IPS-20b (cell line): Measurements from ENCODE around the gene ALG10.
"Not testable (repeated sequence)": the region's sequence is repeated elsewhere in the genome, so short reads cannot be mapped to it uniquely, and the experiment has no call there.

ENCODE experiments used
- H3K27ac ChIP-seq: one replicate; pipeline ENCODE4 v1.5.1; 2013; ENCODE audit warnings: low read length
- H3K27me3 ChIP-seq: 2 replicates; pipeline ENCODE4 v1.6.1; 2013; ENCODE audit warnings: mild to moderate bottlenecking, low read length, inconsistent platforms; ENCODE audit not compliant: insufficient read depth
- H3K36me3 ChIP-seq: 2 replicates; pipeline ENCODE4 v1.6.1; 2013; ENCODE audit warnings: low read depth, mild to moderate bottlenecking, inconsistent platforms, low read length, moderate library complexity; ENCODE audit not compliant: insufficient read depth
- H3K4me1 ChIP-seq: 2 replicates; pipeline ENCODE4 v1.6.1; 2013; ENCODE audit warnings: mild to moderate bottlenecking, control low read depth, inconsistent platforms, low read length, moderate library complexity; ENCODE audit not compliant: insufficient read depth
- H3K4me3 ChIP-seq: 2 replicates; pipeline ENCODE4 v1.5.1; 2013; ENCODE audit warnings: mild to moderate bottlenecking, low read length, inconsistent platforms
- H3K9ac ChIP-seq: 2 replicates; pipeline ENCODE4 v1.6.1; 2013; ENCODE audit warnings: low read depth, mild to moderate bottlenecking, inconsistent platforms, low read length, moderate library complexity
- H3K9me3 ChIP-seq: 2 replicates; pipeline ENCODE4 v1.6.1; 2013; ENCODE audit warnings: mild to moderate bottlenecking, low read depth, low read length, inconsistent platforms; ENCODE audit not compliant: insufficient read depth

Gene ALG10

GRCh38 chr12:34033628-34034296, 11.5 kb downstream of the ALG10 start:
- Histone ChIP-seq H3K9me3 (peaks cover 27% of the 10 kb centered on the region), H3K27ac (no peak overlapping the region), H3K27me3 (no peaks in the 10 kb centered on the region), H3K9ac (no peak overlapping the region), H3K4me3 (no peak overlapping the region), H3K36me3 (no peaks in the 10 kb centered on the region), H3K4me1 (no peaks in the 10 kb centered on the region)

DNA sequence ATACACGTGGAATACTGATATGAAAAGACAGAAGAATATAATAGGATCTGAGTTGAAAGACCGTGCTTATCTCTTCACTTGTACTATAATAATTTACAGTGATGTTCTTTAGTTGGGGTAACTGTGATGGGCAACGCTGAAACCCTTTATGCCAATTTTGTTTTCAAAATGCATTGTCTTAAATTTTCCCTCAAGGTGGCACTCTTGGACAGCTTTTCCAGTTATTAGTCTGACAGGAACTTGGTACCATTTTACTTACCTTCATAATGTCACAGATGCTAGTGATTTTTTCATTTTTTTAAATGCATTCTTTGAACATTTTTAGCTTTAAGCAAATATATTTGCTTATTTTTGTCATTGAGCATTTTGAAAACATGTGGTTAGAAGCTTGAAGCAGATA, 16.1 kb downstream of the ALG10 start:
- not testable (repeated sequence) for H3K4me3 ChIP-seq, H3K9ac ChIP-seq, H3K36me3 ChIP-seq, H3K27me3 ChIP-seq, H3K4me1 ChIP-seq, H3K27ac ChIP-seq
- peaks cover 44% of the 10 kb centered on the region for H3K9me3 ChIP-seq

GRCh38 chr12:34046570-34046969, 24.3 kb downstream of the ALG10 start:
- peaks cover 86% of the 10 kb centered on the region for H3K9me3 ChIP-seq
- no peaks in the 10 kb centered on the region for H3K36me3 ChIP-seq
- no peaks in the 10 kb centered on the region for H3K27me3 ChIP-seq
- no peak overlapping the region for H3K9ac ChIP-seq
- no peaks in the 10 kb centered on the region for H3K4me1 ChIP-seq
- no peak overlapping the region; the same call in 1 of the 2 replicates for H3K4me3 ChIP-seq
- no peak overlapping the region for H3K27ac ChIP-seq

DNA sequence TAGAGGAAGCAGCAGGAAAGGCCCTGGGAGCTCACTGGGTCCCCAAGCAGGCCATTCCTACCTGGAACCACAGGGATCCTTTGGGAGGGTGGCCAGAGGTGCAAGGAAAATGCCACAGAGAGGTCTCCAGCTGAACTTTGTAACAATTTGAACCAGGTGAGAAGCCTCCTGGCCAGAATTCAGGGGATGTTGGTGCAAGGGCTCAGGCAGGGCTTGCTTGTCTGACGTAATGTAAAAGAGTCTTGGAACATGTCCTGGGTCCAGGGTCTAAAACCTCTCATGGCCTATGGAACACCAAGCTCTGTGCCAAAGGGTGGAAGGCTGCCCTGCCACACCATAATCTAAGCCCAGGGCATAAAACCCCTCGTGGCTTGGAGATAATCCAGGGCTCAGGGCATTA, 25.6 kb downstream of the ALG10 start:
- not testable (repeated sequence) for H3K4me3 ChIP-seq, H3K27me3 ChIP-seq, H3K36me3 ChIP-seq, H3K27ac ChIP-seq, H3K4me1 ChIP-seq, H3K9ac ChIP-seq
- peaks cover 95% of the 10 kb centered on the region for H3K9me3 ChIP-seq

- no peak overlapping the region for H3K27ac ChIP-seq
- no peaks in the 10 kb centered on the region for H3K4me1 ChIP-seq
- H3K9ac ChIP-seq = no peak overlapping the region
- no peak overlapping the region for H3K4me3 ChIP-seq
- H3K36me3 ChIP-seq = no peaks in the 10 kb centered on the region
- no peaks in the 10 kb centered on the region for H3K27me3 ChIP-seq
- peaks cover 97% of the 10 kb centered on the region for H3K9me3 ChIP-seq
Measured at GRCh38 chr12:34048714-34049113, 26.4 kb downstream of the ALG10 start.

GRCh38 chr12:34051486-34051885, 29.2 kb downstream of the ALG10 start:
- peaks cover 97% of the 10 kb centered on the region for H3K9me3 ChIP-seq
- H3K4me3 ChIP-seq = no peak overlapping the region
- no peak overlapping the region for H3K27ac ChIP-seq
- no peaks in the 10 kb centered on the region for H3K27me3 ChIP-seq
- no peak overlapping the region for H3K9ac ChIP-seq
- H3K36me3 ChIP-seq = no peaks in the 10 kb centered on the region
- H3K4me1 ChIP-seq = no peaks in the 10 kb centered on the region

GRCh38 chr12:34054938-34055337, 32.6 kb downstream of the ALG10 start:
- Histone ChIP-seq H3K4me1 (no peaks in the 10 kb centered on the region), H3K27ac (no peak overlapping the region), H3K9ac (no peak overlapping the region), H3K27me3 (no peaks in the 10 kb centered on the region), H3K36me3 (no peaks in the 10 kb centered on the region), H3K4me3 (no peak overlapping the region), H3K9me3 (peaks cover 97% of the 10 kb centered on the region)
